ENCODE results near the gene MBOAT1.

DNA sequence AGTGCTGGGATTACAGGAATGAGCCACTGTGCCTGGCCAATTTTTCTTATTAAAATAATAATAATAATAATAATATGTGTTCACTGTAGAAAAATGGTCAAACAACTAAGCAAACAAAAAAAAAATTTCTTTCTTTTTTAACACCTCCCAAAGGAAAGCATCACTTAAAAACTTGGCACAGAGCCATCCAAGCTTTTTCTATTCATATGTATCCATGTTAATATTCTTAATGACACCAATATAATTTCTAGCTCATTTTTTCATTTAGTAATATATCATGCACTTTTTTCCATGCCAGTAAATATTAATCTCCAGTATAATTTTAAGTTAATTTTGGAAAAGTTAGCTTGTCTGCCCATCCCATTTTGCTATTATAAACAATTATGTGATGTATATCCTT lies 101.8 kb downstream of the MBOAT1 start:
- TF ChIP-seq GATA2 (IDR thresholded peaks at IDR 0.05; ENCODE audit: low read depth, low read length) = no peak
- TF ChIP-seq GATA3 (IDR thresholded peaks at IDR 0.05; ENCODE audit: low read depth, low read length) = no peak

Data from SH-SY5Y (cell line).